WTC11 (cell line): ENCODE data around the gene LINS1.

ENCODE experiments used
- CREB1 ChIP-seq: sonication (generic); formaldehyde crosslinking; IDR thresholded peaks from 2 replicates; pipeline ENCODE4 v1.8.0; 2023; ENCODE audit warnings: mild to moderate bottlenecking, missing genetic modification reagents
- ELF4 ChIP-seq: sonication (generic); formaldehyde crosslinking; IDR thresholded peaks from 2 replicates; pipeline ENCODE4 v1.8.1; 2022; ENCODE audit warnings: low read depth, mild to moderate bottlenecking, moderate library complexity, missing genetic modification reagents
- MAX ChIP-seq: sonication (generic); formaldehyde crosslinking; IDR thresholded peaks from 2 replicates; pipeline ENCODE4 v1.8.0; 2022; ENCODE audit warnings: mild to moderate bottlenecking, missing genetic modification reagents
- NR2C2 ChIP-seq: sonication (generic); formaldehyde crosslinking; IDR thresholded peaks from 2 replicates; pipeline ENCODE4 v1.8.0; 2022; ENCODE audit warnings: mild to moderate bottlenecking, missing genetic modification reagents
- PRDM15 ChIP-seq: sonication (generic); formaldehyde crosslinking; IDR thresholded peaks from 2 replicates; pipeline ENCODE4 v1.8.0; 2022; ENCODE audit warnings: missing genetic modification reagents
- SP1 ChIP-seq: sonication (generic); formaldehyde crosslinking; conservative IDR thresholded peaks from 2 replicates; pipeline ENCODE4 v1.8.1; 2022; ENCODE audit warnings: missing genetic modification reagents
- TEAD4 ChIP-seq: sonication (generic); formaldehyde crosslinking; IDR thresholded peaks from 2 replicates; pipeline ENCODE4 v1.8.0; 2022; ENCODE audit warnings: mild to moderate bottlenecking, missing genetic modification reagents
- ZBTB21 ChIP-seq: sonication (generic); formaldehyde crosslinking; IDR thresholded peaks from 2 replicates; pipeline ENCODE4 v1.8.1; 2023; ENCODE audit warnings: mild to moderate bottlenecking, missing genetic modification reagents, borderline replicate concordance
- TF ChIP-seq, protein P1 (sequence below): sonication (generic); formaldehyde crosslinking; IDR thresholded peaks from 2 replicates; pipeline ENCODE4 v1.8.1; 2023; ENCODE audit warnings: mild to moderate bottlenecking, missing genetic modification reagents
- TF ChIP-seq, protein P2 (sequence below): sonication (generic); formaldehyde crosslinking; IDR thresholded peaks from 2 replicates; pipeline ENCODE4 v1.8.0; 2022; ENCODE audit warnings: mild to moderate bottlenecking, missing genetic modification reagents
- TF ChIP-seq, protein P3 (sequence below): fragments of 200-600 bp; IDR thresholded peaks from 2 replicates; pipeline ENCODE4 v1.8.0; 2022; ENCODE audit warnings: antibody characterized with exemption
- TF ChIP-seq, protein P4 (sequence below): sonication (generic); formaldehyde crosslinking; IDR thresholded peaks from 2 replicates; pipeline ENCODE4 v1.8.1; 2023; ENCODE audit warnings: mild to moderate bottlenecking, missing genetic modification reagents, moderate library complexity

DNA sequence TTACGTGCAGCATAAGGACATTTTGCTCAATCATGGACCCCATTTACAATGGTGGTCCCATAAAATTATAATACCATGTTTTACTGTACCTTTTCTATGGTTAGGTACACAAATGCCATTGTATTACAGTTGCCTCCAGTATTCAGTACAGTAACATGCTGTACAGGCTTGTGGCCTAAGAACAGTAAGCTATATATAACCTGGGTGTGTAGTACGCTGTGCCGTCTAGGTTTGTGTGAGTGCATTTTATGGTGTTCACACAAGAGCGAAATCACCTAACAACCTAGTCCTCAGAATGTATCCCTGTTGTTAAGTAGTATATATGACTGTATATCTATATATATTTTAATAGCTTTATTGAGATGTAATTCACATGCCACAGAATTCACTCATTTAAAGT, 12.9 kb upstream of the LINS1 start:
- TF ChIP-seq CREB1 (CRISPR knock-in tag) (no peak), NR2C2 (CRISPR knock-in tag) (no peak), ZBTB21 (CRISPR knock-in tag) (no peak), TEAD4 (no peak), SP1 (CRISPR knock-in tag) (no peak), PRDM15 (CRISPR knock-in tag) (no peak), MAX (no peak), ELF4 (no peak)
- TF ChIP-seq, protein P1, sequence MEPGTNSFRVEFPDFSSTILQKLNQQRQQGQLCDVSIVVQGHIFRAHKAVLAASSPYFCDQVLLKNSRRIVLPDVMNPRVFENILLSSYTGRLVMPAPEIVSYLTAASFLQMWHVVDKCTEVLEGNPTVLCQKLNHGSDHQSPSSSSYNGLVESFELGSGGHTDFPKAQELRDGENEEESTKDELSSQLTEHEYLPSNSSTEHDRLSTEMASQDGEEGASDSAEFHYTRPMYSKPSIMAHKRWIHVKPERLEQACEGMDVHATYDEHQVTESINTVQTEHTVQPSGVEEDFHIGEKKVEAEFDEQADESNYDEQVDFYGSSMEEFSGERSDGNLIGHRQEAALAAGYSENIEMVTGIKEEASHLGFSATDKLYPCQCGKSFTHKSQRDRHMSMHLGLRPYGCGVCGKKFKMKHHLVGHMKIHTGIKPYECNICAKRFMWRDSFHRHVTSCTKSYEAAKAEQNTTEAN (CRISPR knock-in tag) = no peak
- TF ChIP-seq, protein P2, sequence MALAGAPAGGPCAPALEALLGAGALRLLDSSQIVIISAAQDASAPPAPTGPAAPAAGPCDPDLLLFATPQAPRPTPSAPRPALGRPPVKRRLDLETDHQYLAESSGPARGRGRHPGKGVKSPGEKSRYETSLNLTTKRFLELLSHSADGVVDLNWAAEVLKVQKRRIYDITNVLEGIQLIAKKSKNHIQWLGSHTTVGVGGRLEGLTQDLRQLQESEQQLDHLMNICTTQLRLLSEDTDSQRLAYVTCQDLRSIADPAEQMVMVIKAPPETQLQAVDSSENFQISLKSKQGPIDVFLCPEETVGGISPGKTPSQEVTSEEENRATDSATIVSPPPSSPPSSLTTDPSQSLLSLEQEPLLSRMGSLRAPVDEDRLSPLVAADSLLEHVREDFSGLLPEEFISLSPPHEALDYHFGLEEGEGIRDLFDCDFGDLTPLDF (CRISPR knock-in tag) = no peak
- TF ChIP-seq, protein P3, sequence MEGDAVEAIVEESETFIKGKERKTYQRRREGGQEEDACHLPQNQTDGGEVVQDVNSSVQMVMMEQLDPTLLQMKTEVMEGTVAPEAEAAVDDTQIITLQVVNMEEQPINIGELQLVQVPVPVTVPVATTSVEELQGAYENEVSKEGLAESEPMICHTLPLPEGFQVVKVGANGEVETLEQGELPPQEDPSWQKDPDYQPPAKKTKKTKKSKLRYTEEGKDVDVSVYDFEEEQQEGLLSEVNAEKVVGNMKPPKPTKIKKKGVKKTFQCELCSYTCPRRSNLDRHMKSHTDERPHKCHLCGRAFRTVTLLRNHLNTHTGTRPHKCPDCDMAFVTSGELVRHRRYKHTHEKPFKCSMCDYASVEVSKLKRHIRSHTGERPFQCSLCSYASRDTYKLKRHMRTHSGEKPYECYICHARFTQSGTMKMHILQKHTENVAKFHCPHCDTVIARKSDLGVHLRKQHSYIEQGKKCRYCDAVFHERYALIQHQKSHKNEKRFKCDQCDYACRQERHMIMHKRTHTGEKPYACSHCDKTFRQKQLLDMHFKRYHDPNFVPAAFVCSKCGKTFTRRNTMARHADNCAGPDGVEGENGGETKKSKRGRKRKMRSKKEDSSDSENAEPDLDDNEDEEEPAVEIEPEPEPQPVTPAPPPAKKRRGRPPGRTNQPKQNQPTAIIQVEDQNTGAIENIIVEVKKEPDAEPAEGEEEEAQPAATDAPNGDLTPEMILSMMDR = no peak
- TF ChIP-seq, protein P4, sequence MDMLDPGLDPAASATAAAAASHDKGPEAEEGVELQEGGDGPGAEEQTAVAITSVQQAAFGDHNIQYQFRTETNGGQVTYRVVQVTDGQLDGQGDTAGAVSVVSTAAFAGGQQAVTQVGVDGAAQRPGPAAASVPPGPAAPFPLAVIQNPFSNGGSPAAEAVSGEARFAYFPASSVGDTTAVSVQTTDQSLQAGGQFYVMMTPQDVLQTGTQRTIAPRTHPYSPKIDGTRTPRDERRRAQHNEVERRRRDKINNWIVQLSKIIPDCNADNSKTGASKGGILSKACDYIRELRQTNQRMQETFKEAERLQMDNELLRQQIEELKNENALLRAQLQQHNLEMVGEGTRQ (CRISPR knock-in tag) = no peak
